ENCODE measurements around the gene MXRA7.

The MXRA7 gene

GRCh38 chr17:76674600-76674999, 36.2 kb downstream of the MXRA7 start:
- no peak for DNase-seq

DNA sequence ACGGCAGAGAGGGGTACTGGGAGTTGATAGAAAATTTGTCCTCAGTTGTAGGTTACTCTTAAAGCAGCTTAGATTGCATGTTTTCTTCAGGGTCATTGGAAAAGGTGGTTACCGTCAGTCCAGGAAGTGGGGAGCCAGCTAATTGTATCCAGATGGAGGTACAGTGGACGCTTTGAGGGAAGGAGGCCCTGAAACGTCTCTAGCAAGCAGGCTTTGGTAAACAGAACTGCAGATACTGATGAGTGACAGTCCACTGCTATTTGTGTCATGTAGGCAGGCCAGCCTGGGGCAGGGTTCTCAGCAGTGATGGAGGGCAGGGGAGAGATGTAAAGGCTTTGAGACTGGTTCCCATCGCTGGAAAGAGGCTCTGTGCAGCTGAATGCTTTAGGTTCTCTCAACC, 37.0 kb downstream of the MXRA7 start:
- no peak for DNase-seq

- DNase-seq = no peak
These were observed 37.9 kb downstream of the MXRA7 start for GRCh38 chr17:76672892-76673291.

DNA sequence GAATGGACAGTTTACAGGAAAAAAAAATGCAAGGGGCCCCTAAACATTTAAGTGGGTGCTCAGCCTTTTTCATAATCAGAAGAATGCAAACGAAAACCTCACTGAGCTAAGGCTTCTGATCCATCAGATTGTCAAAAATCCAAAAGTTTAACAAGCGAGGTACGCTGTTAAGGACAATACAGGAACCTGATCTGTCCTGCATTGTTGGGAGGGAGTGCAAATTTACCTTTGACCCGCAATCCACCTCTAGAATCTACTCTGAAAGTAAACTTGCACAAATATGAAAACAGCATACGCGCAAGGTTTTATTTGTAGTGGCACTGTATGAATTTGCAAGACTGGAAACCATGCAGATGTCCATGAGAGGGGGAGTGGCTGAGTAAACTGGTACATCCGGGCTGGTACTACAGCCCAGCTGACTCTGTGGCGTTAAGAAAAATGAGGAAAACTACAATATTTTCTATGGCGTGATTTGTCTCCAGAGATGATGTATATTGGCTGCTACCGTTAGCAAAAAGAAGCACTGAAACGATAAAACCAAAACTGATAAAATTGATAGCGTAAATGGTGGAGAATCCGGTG, 38.4 kb downstream of the MXRA7 start:
- DNase-seq = no peak

- no peak for DNase-seq
These were observed 38.9 kb downstream of the MXRA7 start for GRCh38 chr17:76671912-76672262.

GRCh38 chr17:76671123-76671911, 39.4 kb downstream of the MXRA7 start:
- peak; percentile 98 to 99 for DNase-seq

DNA sequence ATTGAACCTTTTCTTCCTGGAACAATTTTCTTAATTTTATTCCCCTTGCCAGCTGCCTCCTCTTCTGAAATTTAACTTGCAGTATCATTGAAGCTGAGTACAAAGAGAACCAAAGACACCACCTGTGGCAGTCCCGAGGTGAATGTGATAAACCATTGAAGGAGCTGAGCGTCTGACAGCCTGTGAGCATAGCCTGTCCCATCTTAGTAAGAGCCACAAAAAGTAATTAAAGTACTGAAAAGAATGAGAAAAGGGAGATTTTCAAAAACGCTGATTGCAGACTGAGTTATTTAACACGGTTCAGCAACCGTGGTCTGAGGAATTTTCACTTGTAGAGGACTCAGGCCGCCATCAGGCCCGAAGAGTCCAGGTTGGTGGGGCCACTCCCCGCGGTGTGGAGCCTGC, 40.0 kb downstream of the MXRA7 start:
- DNase-seq = no peak

GRCh38 chr17:76670020-76670717, 40.6 kb downstream of the MXRA7 start:
- DNase-seq = no peak

GRCh38 chr17:76667786-76668453, 42.8 kb downstream of the MXRA7 start:
- DNase-seq = no peak

DNA sequence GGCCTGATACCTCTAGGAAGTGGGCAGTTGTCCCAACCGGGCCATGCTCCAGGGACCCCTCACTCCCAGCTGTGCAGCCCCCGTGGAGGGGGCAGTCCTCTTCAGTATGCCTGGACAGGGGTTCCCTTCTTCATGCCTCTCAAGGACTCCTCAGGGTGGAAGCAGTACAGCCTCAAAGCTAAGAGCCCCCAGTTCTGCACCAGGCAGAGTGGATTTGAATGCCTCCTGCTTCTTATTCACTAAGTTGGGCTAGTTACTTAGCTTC, 43.3 kb downstream of the MXRA7 start:
- DNase-seq = no peak

GRCh38 chr17:76660656-76661042, 50.1 kb downstream of the MXRA7 start:
- no peak for DNase-seq

- peak in 1 of 2 donors; percentile 15 for DNase-seq
These were observed 50.7 kb downstream of the MXRA7 start for GRCh38 chr17:76659928-76660655.

DNA sequence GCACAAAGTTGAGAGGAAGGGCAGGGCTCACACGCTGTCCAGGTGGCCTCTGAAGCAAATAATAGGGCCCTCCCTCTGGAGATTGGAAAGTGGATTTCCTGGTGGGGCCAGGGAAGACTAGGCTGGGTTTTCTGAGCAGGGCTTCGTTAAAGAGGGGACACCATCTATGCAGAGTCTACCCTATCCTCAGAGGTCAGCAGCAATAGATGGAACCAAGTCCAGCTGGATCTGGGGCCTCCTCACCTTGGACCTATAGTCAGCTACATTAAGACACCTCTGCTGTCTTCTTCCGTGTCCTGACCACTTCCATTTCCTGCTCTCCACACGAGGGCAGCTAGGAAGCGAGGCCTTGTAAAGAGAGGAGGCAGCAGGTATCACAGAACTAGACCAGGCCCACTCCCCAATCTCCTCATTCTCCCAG, 52.5 kb downstream of the MXRA7 start:
- DNase-seq = no peak

GRCh38 chr17:76657505-76658241, 53.1 kb downstream of the MXRA7 start:
- no peak for DNase-seq

DNA sequence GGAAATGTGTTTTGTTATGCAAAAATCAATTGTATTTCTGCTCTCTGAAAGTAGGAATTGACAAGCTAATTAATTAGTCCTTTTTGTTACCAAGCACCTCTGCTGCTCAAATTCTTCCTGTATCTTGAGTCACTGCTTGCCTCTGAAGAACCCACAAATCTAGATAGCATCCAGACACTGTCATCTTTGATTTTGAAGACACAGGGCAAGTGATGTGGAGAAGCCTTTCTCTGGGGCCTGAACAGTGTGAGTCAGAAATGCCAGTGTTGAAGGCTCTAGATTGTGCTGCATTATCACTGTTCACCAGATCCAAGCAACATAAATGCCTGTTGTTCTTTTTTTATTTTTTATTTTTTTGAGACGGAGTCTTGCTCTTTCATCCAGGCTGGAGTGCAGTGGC, 56.4 kb downstream of the MXRA7 start:
- no peak for DNase-seq

- no peak for DNase-seq
These were observed 60.3 kb downstream of the MXRA7 start for GRCh38 chr17:76650504-76650903.

DNA sequence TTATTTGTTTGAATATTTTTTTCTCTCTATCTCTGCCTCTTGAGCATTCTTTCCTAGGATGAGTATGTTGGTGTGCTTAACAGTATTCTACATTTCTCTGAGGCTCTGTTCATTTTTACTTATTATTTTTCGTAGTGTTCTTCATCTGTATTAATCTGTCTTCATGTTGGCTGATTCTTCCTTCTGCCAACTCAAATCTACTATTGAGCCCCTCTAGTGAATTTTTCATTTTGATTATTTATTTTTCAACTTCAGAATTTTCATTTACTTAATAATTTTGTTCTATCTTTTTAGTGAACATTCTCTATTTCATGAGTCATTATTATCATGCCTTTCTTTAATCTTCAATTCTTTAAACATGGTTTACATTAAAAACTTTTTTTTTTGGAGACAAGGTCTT, 64.1 kb downstream of the MXRA7 start:
- DNase-seq = no peak

DNA sequence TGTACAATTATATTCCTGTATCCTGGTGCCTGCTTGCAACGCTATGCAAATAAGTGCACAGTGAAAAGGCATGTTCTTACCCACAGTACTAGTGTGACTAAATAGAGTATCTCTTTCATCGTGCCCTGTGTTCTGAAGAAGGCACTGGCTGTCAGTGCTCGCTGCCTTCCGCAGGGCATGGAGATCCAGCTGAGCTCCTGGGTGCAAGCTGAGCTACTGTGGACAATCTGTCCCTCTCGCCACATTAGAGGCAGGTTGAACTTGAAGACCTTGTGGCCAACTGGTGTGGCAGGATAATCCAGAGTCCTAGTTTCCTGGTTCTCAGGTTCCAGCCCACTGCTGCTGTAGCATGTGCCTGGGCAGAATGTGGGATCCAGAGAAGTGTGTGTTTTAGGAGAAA, 65.3 kb downstream of the MXRA7 start:
- no peak for DNase-seq

DNA sequence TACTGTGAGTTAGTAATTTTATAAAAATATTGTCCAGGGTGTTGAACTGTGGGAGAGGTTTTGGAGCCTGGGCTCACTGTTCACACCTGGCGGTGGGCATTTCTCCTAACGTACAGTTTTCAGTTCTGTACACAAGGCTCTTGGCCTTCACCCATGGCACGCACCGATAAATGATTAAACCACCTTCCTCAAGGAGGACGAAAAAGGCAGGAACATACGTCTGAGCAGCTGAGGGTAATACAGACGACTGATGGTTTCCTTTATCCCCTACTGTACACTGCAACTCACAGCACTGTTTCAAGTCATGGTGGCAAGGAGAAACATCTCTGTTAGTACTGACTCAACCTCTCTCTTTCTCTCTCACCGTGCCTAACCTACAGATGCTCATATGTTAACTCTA, 65.8 kb downstream of the MXRA7 start:
- DNase-seq = no peak

DNA sequence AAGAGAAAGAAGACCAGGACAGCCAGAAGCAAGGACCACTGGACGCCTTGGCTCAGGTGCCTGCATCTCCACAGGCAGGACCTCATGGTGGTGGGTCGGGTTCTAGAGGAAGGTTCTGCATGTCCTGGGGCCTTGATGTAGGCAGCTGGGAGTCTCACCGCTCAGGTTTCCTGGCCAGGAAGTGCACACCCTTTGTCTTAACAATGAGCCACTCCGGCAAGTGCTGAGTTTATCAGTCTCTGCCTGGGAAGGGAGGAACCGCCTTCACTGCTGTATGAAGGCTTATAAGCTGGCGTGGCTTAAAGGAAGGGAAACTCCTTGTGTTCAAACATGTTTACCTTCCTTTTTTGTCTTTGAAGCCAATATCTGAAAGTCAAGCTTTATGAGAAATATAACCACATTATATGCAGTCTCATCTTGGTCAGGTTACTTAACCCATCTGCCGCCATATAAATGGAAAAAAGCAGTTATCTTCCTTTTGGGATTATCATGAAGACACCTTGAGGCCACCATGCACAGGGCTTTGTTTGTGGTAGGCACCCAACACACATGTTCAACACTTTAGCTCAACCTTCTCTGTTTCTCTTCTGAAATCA, 67.1 kb downstream of the MXRA7 start, which contains the start of gene ST6GALNAC1:
Gene ST6GALNAC1 (minus strand): TSS at position 205 of the 596 bp plus-strand sequence. CDS start 119 bp downstream, at position 86.
- peak; percentile 21 to 22 for DNase-seq

DNA sequence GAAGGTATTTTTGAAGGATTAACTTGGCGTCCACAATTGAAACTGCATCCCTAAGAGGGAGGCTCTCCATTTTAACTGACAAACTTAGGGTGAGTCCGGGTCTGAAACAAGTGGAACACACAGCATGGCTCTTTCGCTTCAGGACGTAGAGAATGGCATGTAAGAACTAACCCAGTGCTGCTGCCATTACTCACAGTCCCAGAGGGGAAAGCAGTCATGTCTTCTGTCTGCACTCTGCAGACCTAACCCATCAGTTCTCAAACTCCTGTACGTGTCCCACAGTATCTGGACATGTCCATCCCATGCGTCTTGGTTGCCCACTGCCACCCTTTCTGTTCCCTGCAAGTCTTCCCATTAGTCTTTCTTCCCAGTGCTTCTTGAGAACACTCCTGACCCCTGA, 67.8 kb downstream of the MXRA7 start:
- no peak for DNase-seq

- DNase-seq = no peak
These were observed 68.7 kb downstream of the MXRA7 start for GRCh38 chr17:76642032-76642561.

All from activated CD4-positive, alpha-beta T cell treated with anti-CD3 and anti-CD28 coated beads for 4 hours (primary cell).